GM04503 (cell line): ENCODE measurements around the gene CDT1.

Experiments used
- DNase-seq: peaks from one replicate; pipeline ENCODE4 v3.0.0-alpha.2; 2012; ENCODE audit warnings: low read depth

Gene CDT1

DNA sequence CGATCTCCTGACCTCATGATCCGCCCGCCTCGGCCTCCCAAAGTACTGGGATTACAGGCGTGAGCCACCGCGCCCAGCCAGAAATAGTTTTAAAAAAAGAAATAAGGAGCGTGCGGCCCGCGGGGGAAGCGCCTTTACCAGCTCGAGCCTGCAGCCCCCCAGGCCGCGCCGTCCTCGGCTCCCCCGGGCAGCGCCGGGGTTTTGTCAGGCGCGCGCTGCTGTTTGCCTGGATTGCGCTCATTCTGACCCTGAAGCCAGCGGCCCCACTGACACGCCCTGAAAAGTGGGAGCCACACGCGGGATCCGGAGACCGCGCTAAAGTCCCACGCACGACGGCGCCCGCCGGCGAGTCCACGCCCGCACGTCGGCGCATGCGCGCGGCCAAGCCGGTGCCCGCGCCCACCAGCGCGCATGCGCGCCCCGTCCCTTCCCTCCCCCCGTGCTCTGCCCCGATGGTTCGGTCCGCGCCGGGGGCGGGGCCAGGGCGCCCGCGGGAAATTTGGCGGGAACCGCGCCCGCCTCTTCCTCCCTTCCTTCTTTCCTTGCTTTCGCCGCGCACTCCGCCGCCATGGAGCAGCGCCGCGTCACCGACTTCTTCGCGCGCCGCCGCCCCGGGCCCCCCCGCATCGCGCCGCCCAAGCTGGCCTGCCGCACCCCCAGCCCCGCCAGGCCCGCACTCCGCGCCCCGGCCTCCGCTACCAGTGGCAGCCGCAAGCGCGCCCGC is at the start of gene CDT1:
Gene CDT1 (plus strand): TSS at position 526 of the 724 bp plus-strand sequence. CDS start 43 bp downstream, at position 569.
- no peak for DNase-seq

DNA sequence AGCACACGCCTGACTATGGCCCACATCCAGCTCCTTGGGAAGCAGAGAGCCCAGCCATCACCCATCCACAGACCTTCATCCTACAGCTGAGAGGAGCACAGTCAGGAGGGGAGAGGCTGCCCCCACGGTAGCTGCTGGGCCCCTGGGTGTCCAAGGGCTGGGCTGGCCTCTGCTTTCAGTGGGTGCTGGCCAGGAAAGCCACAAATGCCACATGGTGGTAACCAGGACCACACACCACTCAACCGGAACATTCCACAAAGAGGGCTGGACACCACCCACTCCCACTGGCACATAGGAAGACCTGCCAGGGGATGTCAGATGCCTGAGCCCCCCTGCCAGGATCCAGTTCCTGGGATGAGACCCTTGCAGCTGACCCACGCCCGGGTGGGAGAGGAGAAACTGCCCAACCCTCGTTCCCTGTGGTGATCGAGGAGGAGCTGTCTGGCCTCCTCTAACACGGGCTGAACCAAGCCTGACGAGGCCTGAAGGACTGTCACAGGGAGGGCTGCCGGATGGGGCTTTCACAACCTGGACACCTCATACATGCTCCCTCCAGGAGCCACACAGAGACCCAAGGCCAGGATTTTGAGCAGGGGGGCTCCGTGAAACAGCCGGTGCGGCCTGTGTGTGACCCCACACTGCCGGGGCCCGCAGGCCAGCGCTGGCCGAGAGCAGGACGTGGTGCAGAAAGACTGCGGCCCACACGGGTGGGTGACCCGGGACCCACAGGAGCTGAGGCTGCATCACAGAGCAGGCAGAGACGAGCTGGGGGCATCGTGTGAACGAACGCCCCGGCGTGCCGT is 49.3 kb upstream of the CDT1 start:
- DNase-seq: no peak

DNA sequence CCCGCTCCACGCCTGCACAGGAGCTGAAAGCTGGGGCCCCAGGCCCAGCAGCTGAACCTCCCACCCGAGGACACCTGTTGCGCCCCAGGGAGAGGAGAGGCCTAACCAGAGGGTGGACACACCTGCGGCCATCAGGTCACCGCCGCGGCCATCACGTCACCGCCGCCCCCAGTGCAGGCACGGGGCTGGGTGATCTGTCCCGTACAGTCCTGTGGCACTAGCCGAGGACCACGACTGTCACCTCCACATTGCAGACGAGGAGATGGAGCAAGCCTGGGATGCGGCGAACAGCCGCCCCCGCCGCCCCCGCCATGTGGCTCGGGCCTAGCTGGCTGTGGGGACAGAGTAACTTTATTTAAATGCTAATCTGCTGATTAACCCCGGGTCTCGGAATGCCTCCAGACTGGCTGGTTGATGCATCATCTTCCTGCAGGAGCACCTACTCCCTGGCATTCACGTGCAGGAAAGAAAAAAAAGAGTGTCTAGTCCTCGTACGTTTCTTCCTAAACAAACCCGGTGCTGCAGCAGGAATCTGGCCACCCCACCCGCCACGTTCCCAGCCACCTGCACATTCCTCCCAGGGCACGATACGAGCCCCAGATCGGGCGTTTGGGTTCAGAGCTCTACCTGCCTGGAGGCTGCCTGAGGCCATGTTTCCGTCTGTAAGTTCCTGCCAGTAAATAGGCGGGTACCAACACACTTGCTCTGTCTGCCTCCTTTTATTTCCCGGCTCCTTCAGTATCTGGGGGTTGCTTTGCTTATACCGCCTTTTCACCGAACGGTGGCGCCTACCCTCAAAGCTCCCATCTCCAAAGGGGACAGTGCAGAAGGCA is 48.5 kb upstream of the CDT1 start:
- DNase-seq: no peak

DNA sequence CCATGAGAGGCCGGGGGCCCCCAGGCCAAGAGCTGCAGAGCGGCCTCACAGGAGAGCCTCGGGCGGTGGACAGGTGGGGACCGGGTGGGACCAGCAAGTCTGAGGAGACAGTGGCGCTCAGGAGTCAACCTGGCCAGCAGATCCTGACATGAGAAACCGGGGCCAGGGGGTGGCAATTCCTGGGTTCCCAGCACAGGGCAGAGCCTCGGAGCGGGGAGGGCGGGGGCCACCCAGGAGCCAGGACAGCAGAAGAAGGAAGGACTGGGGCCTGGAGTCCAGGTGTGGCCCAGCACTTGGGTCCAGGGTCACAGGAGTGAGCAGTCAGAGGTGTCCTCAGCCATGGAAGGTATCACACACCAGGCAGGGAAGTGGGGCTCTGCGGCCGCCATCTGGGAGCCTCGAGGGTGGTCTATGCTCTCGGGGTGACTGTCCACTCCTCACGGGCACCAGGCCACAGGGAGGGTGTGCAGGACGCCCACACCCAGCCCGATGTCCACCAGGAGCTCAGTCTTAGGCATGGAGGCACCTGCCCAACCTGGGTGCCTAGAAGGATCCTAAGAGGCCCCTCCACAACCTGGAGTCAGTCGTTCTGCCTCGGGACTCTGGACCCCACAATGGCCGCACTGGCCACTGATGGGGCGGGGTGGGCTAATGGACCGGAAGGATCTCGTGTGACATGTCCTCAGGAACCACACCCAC is 47.7 kb upstream of the CDT1 start:
- no peak for DNase-seq

DNA sequence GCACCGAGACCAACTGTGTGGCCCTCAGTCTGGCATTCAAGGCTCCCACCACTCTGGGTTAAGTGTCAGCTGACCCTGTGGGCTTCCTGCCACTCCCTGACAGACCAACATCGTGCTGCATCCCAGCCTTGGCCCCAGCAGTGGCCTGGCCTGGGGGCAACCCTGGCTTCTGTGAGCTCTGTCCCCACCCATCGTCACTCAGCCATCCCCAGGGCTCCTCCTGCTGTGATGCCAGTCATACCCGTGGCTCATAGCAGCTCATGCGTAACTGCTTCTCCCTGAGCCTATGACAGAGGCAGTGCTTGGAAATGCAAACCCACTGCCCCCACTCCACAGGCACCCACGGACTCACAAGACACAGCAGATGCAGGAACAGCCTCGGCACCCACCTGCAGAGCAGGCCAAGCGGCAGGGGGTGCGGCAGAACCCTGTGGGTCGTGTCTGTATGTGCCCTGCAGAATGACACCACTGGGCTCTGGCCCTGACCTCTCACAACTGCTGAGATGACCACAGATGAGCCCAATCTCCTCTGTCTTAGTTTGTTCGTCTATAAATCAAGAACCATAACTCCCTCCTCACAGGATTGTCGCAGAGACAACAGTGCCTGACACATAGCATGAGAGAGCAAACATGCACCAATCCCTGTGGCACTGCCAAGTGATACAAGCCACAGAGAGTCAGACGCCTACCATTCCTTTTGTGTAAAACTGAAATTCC is 45.2 kb upstream of the CDT1 start:
- DNase-seq: no peak

DNA sequence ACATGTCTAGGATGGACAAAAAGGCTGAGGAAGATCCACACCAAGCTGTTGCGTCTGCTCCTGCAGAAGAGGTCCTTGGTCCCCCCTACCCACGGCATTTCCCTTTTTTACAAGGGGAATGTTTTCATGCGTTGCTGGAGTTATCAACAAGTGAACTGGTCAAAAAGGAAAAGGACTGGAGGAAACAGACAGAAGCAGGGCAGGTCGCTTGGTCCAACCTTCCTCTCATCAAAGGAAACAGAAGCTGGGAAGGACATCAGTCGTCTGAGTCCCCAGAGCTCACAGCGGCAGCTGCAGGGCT is 44.7 kb upstream of the CDT1 start:
- DNase-seq: no peak

DNA sequence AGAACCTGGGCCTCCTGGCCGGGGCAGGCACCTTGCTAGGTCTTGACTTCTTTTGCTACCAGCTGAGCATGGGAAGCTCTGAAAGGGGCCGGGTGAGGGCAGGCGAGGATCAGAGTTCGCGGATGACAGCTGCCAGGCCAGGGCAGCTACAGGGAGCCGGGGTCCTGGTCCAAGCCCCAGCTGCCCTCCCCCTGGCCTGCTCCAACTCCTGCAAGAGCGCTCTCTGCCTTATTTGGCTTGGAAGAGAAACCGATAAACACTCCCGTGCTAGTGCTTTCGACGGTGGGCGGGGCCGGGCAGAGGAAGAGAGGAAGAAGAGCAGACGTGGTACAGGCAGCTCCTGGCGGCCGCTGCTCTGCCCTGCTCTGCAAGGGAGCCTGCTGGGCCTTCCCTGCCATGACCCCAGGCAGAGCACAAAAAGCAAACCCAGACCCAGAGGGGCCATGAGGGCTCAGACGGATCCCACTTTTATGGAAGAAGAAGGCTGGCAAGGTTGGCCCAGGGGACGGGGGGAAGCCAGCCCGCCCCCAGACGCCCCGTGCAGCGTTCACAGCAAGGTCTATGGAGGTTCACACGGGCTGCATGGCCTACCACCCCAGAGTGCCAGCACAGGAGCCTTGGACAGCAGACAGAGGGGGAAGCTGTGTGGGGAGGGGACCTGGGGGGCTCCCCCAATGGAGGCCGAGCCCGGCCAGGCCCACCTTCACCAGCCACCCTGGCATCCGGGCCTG is 44.2 kb upstream of the CDT1 start:
- no peak for DNase-seq

DNA sequence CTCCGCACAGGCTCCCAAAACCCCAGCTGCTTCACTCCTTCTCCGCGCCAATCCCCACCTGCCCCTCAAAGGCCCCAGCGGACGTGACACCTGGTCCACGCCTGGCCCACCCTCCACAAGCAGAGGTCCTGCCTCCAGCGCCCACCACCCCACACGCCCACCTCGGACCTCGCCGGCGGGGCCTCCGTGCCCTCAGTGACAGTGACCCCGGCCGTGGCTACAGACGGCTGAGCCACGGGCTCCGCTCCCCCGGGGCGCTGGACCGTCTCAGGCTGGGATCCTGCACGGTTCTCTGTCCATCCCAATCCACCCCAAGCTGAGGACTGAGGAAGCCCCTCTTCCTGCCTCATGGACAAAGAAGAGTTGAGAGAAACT is 43.6 kb upstream of the CDT1 start:
- DNase-seq: no peak

DNA sequence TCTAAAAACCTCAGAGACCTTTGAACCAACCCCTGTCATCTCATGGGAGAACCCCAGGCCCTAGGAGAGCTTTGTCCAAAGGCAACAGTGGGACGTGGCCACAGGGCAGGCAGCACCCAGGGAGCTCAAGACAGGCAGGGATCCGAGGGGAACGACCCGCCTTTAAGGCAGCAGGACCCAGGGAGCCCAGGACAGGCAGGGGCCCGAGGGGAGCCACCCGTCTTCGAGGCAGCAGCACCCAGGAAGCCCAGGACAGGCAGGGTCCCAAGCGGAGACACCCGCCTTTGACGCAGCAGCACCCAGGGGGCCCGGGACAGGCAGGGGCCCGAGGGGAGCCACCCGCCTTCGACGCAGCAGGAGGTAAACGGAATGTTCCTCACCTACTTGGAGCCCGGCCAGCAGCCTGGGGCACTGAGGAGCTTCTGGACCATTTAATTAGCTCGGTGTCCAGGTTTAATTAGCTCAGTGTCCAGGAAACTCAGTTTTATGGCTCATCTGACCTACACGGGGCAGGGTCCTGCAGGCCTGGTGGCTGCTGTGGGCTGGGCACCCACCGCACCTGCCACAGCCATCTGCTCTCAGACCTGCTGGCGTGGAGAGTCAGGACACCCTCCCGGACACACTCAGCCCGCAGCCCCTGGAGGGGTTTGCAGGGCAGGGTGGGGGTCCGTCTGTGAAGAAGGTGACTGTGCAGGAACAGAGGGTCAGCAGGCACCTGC is 43.0 kb upstream of the CDT1 start:
- no peak for DNase-seq

DNA sequence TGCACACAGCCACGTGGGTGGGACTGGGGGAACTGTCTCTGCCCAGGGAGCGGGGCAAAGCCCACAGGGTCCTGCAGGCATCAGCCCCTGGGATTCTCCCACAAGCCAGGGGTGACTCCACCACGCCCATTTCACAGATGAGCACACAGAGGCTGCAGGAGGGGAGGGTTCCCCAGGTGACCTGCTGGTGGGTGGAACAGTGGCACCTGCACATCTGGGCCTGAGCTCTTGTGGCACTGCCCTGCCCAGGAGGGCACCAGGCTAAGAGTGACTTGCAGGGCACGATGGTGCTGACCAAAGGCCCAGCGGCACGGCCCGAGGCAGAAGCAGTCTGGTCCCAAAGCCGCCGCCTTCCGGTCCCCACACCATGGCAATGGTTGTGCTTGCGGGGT is 42.5 kb upstream of the CDT1 start:
- no peak for DNase-seq

DNA sequence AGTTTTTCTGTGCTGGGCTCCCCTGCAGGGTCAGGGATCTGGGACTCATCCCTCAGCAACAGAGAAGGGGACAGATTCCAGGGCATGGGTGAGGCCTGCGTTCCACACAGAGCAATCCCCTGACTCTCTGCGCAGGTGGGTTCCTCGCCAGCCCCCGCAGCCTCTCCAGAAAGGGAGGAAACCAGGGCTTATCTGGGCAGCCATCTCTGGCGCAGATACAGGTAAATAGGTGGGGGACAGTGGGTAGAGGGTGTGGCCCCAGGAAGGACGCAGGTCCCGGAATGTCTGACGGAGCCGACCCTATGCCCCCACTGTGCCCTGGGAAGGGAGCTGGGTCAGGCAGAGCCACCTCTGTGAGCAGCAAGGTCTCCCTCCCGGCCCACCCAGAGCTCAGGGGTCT is 41.8 kb upstream of the CDT1 start:
- no peak for DNase-seq

DNA sequence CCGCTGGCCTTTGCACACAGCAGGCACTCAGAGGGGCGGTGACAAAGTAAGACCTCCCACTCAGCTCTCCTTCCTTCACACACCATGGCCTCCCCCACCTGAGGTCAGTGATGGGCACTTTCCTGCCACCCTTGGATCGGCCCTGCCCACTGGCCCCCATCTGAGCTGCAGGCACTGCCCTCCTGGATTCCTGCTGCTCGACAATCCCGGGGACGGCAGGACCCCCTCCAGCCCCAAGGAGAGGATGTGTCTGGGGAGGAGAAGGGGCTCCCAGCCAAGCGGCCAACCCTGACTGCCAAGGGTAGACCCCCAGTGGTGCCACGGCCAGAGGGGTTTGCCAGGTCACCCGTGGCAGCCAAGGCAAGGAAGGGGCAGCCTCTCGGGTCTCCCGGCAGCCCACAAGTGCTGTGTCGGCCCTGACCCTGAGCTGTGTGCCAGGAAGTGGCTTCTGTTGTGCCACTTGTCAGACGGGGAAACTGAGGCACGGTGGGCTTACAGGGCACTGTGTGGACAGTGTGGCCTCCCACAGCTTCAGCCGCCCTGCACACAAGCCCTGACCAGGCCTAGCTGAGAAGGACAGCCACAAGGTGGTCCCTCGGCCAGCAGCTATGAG is 41.2 kb upstream of the CDT1 start:
- no peak for DNase-seq

DNA sequence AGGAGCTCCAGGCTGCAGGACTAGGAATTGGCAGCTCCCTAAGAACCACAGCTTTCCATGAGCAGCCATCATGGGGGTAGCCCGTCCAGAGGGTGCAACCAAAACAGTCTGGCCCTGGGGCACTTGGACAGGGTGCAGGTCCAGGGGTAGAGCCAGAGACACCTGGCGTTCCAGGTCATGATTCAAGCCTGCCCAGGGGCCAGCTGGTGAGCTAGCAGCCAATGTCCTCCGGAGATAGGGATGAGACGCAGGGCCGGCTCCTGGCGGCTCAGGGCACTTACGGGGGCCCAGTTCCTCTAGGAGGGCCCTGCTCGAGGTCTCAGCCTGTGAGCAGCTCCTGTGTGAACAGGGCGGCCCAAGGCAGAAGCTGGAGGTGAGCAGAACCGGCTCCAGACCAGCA is 40.6 kb upstream of the CDT1 start:
- no peak for DNase-seq

DNA sequence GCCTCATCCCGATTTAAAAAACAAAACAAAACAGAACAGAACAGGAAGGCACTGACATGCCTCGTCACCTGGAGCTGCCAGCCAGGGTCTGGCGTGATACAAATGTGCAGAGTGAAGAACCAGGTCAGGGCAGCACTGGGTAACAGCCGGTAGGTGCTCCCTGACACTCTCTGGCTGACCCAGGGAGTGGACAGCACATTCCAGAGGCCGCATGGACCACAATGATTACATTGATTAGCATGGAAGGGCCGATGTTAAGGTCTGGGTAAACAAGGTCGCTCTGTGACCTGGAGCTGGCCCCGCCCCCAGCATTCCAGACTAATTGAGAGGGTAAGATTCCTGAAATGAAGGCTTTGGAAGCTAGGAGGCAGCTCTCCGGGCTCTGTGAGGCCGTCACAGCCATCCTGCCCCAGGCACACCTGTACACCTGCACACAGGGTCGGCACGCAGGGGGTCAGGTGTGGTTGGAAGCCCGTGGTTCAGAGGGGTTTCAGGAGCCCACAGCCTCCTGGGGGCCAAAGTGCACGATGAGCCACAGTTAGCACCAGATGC is 40.0 kb upstream of the CDT1 start:
- no peak for DNase-seq

DNA sequence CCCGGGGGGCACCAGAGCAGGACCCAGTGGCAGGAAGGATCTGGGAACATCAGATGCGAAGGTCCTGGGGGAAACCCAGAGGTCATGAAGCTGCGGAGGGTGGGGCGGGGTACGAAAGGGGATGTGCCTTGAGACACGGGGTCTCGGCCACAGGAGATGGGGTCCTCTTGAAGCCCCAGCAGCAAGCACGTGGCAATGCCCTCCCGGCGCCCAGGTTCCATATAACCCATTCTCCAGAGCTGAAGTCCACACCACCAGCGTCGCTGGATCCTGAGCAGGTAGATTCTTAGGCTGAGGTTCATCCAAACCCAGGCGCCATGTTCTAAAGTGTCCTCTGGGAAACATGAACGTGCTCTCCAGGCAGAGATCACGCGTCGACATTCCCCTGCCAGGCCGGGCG is 39.5 kb upstream of the CDT1 start:
- DNase-seq: no peak

DNA sequence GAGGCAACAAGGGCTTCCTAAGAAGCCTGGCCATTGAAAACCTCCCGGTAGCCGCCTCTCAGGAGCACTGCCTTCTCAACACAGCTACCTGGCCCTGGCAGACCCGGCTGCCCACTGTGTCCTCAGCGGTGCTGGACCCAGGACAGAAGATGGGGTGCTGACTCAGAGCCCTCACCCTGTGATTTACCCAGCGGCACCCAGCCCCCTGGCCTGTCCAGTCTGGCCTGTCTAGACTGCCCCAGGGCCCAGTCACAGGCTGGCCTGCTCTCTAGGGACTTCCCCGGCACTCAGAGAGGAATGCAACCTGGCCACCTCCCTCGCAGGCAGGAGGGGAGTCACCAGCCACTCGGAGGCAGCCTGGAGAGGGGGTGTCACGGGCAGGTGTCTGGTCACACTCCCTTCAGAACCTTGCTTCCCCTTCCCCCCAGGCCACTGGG is 38.7 kb upstream of the CDT1 start:
- DNase-seq: no peak

DNA sequence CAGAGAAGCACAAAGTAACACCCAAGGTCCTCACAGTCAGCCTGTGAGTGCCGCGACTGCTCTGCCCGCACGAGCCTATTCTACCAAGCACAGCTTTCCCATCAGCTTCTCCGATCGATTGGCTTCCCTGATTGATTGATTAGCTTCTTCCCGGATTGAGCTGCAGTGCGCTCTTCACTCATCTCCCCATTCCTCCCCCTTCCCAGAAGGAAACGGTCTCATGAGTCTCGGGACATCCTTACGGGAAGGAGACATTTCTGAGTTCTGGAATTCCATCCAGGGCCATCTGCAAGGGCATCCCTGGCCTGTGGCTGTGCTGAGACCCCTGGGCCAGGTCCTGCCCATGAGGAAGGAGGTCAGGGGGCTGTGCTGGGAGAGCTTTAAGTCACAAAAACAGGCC is 36.6 kb upstream of the CDT1 start:
- no peak for DNase-seq

DNA sequence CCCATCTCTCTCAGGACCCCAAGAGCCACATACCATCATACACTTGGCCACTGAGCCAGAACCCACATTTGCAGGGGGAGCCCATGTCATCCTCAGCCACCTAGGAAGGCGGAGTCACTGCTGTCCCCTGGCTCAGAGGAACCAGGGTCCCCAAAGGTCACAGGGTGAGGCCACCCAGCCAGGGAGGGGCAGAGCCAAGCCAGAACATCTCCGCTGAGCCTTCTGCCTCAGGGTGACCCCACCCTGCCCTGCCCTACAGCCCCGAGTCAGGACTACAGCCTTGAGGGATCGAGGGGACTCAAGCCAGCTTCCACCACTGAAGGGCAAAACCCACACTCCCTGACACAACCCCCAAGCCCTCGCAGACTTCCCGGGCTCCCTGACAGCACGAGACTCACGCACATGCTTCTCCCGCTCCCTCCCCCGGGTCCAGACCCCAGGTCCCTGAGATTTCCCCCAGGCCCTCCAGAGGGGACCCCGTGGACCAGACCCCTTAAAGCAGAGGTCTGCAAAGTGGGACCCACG is 36.0 kb upstream of the CDT1 start:
- DNase-seq: no peak

DNA sequence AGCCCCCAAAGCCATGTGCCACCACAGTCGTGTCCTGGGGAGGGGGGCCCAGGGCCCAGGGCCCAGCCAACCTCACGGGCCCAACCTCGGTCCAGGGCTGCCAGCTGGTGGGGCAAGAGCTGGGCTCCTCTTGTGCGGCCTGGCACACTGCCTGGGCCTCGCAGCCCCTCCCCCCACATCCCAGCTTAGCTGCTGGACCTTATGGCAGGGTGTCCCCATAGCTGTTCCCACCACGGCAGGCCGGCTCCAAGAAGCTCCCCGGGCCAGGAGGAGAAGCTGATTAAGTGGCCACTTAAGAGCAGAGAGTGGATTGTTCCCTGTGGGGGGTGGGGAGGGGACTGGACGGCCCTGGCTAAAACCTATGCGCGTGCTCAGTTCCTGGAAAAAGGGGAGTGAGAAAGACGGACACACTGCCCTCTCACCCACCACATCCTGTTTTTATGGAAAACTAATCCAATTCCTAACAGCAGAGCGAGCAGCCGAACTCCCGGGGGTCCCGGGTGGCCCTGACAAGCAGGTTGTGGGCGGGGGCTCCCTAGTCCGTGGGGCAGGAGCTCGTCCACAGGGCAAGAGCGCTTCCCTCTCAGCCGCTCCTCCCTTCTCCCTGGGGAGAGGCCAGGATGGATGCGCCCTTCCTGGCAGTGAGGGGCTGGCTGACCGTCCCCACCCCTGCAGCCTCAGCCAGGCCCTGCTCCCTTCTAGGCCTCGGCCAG is 35.4 kb upstream of the CDT1 start:
- no peak for DNase-seq
